Astrocyte of the spinal cord (primary cell): ENCODE results near the gene MAP7.

Experiments
- DNase-seq: peaks from one replicate; pipeline ENCODE4 v3.0.0; 2011; ENCODE audit warnings: low read depth, low spot score
- H3K4me3 ChIP-seq: 2 replicates; pipeline ENCODE4 v1.5.1; 2011; ENCODE audit warnings: low read depth, mild to moderate bottlenecking, low read length, moderate library complexity
- CTCF ChIP-seq: IDR thresholded peaks from 2 replicates; pipeline ENCODE4 v1.5.1; 2012; ENCODE audit warnings: low read depth, mild to moderate bottlenecking, low read length, inconsistent platforms
- in situ Hi-C: cut with HindIII; loops from 2 replicates; pipeline ENCODE4 v1.10.0; 2017; ENCODE audit warnings: low sequenced_read_pairs

Gene MAP7

DNA sequence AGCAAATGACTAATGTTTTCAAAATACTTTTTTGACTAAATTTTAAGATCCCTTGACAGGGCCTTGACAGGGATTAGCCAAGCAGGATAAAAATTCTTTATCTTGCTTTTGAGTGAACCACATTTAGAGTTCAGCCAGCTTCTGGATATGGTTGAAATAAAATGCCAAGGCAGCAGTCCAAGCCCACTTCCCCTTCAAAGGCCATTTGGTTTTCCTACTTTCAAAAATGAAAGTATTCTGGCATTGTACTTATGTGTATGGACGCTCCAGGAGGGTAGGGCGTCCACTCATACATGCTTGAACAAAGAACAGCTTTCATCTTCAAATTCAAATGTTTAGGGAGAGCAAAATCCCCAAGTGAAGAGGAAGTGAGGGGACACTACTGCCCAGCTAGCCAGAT is 178.3 kb downstream of the MAP7 start:
- in situ Hi-C loops = no loop called here
- H3K4me3 ChIP-seq = no peak overlapping the region
- no peak for TF ChIP-seq CTCF
- peak; percentile 61 for DNase-seq

DNA sequence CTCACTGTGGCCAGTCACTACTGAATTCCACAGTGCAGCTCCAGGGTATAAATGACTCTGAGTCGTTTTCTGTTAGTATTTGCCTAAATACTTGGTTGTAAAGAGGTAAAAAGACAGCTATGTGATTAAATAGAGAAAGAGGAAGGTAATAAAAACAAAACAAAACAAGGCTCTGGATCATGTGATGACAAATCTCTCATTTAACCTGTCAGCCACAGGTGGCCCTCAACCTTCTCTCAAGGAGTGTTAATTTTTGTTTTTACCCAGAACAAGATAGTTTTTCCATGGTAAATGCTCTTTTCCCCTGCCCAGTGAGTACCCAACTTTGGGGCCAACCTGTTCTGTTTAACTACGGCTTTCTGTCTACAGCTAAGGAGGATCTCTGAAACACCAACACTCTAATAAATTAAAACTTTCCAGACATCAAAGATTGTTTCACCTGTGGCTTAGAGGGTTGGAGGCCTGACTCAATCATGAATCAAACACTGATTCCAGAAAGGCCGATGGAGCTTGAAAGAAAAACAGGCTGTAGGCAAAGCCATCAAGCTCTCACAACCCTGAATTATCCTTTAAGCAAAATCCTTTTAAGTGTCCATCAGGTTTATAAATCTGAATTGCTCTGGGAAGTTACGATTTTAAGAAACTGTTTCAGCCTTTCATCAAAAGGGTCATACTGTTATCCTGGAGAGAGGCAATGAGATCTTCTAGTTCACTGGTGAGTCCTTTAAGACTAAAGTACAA is 179.1 kb downstream of the MAP7 start:
- no peak for DNase-seq
- no peak overlapping the region for H3K4me3 ChIP-seq
- in situ Hi-C loops = no loop called here
- no peak for TF ChIP-seq CTCF

DNA sequence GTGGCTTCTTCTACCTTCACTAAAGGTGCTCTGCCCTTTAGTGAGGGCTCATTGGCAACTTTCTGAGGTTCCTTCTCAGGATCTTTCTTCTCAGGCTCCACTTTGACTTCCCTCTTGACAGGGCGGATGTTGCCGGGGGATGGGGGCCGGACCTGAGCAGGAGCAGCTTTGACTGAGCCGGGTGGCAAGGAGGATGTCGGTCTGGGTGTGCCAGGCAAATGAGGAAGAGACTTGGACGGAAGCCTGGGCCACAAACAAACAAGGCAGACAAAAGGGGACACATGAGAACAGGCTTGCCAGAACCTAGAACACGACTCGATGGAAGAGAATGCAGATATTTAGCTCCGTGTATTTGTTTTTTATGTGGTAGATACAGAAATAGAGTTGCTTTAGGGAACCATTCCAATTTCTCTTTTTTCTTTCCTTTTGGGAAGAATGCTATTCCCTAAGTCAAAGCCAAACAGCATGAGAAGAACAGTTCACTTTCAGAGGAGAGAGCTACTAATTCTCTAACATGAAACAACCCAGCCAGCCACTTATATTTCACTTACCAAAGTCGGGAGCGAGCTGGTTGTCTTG is 184.4 kb downstream of the MAP7 start:
- no peak overlapping the region for H3K4me3 ChIP-seq
- in situ Hi-C loops = no loop called here
- no peak for TF ChIP-seq CTCF
- no peak for DNase-seq

- in situ Hi-C loops = no loop called here
- no peak for TF ChIP-seq CTCF
- DNase-seq = no peak
- H3K4me3 ChIP-seq = no peak overlapping the region
These were observed 187.5 kb downstream of the MAP7 start for GRCh38 chr6:136362421-136363356.

DNA sequence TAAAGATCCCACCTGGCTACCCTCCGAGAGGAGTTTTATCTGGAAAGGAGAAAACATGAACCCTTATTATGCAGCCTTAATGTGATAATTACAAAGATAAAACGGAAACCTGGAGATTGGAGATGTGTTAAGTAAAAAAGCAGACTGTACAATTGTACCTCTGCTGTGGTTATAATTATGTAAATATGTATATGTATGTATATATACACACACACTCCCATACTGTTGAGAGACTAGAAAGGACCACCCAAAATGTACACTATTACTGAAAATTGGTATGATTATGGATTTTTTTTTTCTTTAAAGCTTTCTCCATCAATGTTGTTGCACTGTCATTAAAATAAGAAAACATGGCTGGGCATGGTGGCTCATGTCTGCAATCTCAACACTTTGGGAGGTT is 188.4 kb downstream of the MAP7 start:
- no peak overlapping the region for H3K4me3 ChIP-seq
- no peak for TF ChIP-seq CTCF
- no peak for DNase-seq
- in situ Hi-C loops = no loop called here

- in situ Hi-C loops = no loop called here
- TF ChIP-seq CTCF = no peak
- no peak for DNase-seq
These were observed 189.4 kb downstream of the MAP7 start for GRCh38 chr6:136360783-136361182.

More at GRCh38 chr6:136360783-136361182, 189.4 kb downstream of the MAP7 start:
- no peak overlapping the region for H3K4me3 ChIP-seq
